Measurements from ENCODE around the gene ZDHHC14.

GRCh38 chr6:157610451-157610999, 229.5 kb downstream of the ZDHHC14 start:
- TF ChIP-seq CTCF (IDR thresholded peaks at IDR 0.05) (no peak), POLR2A (IDR thresholded peaks at IDR 0.05) (no peak)
